ENCODE results near the gene LRRK1.

DNA sequence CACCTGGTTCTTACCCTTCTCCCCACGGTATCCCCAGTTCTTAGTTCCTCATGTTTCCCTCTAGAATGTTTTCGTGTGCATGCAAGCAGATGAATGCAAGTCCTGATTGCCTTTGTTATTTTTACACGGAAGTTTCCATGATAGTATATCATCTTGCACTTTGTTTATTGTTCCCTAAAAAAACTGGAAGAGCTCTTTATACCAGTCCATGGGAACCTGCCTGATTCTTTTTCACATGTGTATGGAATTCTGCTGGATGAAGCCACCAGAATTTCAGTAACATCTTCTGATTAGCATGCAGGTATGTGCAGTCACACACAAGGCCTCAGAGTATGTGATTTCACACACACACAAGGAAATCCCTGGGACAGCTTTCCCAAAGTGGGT, 16.0 kb upstream of the LRRK1 start:
- TF ChIP-seq, protein P1, sequence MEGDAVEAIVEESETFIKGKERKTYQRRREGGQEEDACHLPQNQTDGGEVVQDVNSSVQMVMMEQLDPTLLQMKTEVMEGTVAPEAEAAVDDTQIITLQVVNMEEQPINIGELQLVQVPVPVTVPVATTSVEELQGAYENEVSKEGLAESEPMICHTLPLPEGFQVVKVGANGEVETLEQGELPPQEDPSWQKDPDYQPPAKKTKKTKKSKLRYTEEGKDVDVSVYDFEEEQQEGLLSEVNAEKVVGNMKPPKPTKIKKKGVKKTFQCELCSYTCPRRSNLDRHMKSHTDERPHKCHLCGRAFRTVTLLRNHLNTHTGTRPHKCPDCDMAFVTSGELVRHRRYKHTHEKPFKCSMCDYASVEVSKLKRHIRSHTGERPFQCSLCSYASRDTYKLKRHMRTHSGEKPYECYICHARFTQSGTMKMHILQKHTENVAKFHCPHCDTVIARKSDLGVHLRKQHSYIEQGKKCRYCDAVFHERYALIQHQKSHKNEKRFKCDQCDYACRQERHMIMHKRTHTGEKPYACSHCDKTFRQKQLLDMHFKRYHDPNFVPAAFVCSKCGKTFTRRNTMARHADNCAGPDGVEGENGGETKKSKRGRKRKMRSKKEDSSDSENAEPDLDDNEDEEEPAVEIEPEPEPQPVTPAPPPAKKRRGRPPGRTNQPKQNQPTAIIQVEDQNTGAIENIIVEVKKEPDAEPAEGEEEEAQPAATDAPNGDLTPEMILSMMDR (conservative IDR thresholded peaks at IDR 0.05; ENCODE audit: low read depth, low read length), result no peak
- TF ChIP-seq EZH2 (IDR thresholded peaks at IDR 0.05; ENCODE audit: low read length, unreplicated experiment) (no peak), EZH2phosphoT487 (IDR thresholded peaks at IDR 0.05; ENCODE audit: borderline replicate concordance, low read length) (no peak)
